IMR-90 (cell line): Measurements from ENCODE around the gene CPNE4. TPM values are rescaled to one million over a fixed set of nuclear protein-coding genes. Genes with fewer than 3 reads are reported as not detected.

Experiments
- ATAC-seq: fragments of 200-7000 bp; cut with Tn5 transposase; 2 replicates; pipeline ENCODE4 v1.9.1; 2020; ENCODE audit warnings: low read depth, mild to moderate bottlenecking, moderate library complexity
- BruUV-seq: library from RNA; stranded (reverse); fragments of 400-500 nt; replicated peaks from 2 replicates; lab custom pipeline; 2021; lab: Mats Ljungman, UMichigan
- CTCF ChIA-PET: fragments of 300-600 bp; formaldehyde crosslinking; extraction: SDS; loops from one replicate; lab custom pipeline; 2021; ENCODE audit warnings: antibody characterized with exemption; lab: Yijun Ruan, JAX
- POLR2A ChIA-PET: fragments of 300-600 bp; sonication (Branson Sonifier 250); formaldehyde crosslinking; loops from one replicate; lab custom pipeline; 2022; ENCODE audit warnings: antibody characterized with exemption; ENCODE audit not compliant: unreplicated experiment; lab: Charles Lee
- DNase-seq: peaks from one replicate; pipeline ENCODE4 v3.0.0; 2013
- H2AFZ ChIP-seq: replicated peaks from 2 replicates; pipeline ENCODE3; 2013; ENCODE audit warnings: low read length, mild to moderate bottlenecking; ENCODE audit not compliant: poor library complexity
- H2AK5ac ChIP-seq: 2 replicates; pipeline ENCODE4 v1.6.1; 2013; ENCODE audit warnings: low read depth, low read length, inconsistent platforms
- H2AK9ac ChIP-seq: replicated peaks from 2 replicates; pipeline ENCODE3; 2013; ENCODE audit warnings: mild to moderate bottlenecking, low read depth, low read length, moderate library complexity; ENCODE audit not compliant: poor library complexity
- H2BK120ac ChIP-seq: 2 replicates; pipeline ENCODE4 v1.6.1; 2013; ENCODE audit warnings: low read depth, low read length, inconsistent platforms
- H2BK15ac ChIP-seq: 3 replicates; pipeline ENCODE4 v1.6.1; 2013; ENCODE audit warnings: low read depth, low read length, inconsistent platforms
- H2BK20ac ChIP-seq: 2 replicates; pipeline ENCODE4 v1.6.1; 2013; ENCODE audit warnings: low read depth, mild to moderate bottlenecking, inconsistent platforms, low read length, moderate library complexity
- H2BK5ac ChIP-seq: 2 replicates; pipeline ENCODE4 v1.6.1; 2013; ENCODE audit warnings: mild to moderate bottlenecking, low read depth, low read length, inconsistent platforms; ENCODE audit not compliant: poor library complexity, severe bottlenecking
- H3K14ac ChIP-seq: replicated peaks from 2 replicates; pipeline ENCODE4 v1.6.1; 2013; ENCODE audit warnings: low read depth, low read length, inconsistent platforms
- H3K18ac ChIP-seq: 2 replicates; pipeline ENCODE4 v1.6.1; 2013; ENCODE audit warnings: low read depth, low read length, control low read depth
- H3K23ac ChIP-seq: 2 replicates; pipeline ENCODE4 v1.6.1; 2013; ENCODE audit warnings: low read depth, low read length, inconsistent platforms
- H3K27ac ChIP-seq: 2 replicates; pipeline ENCODE4 v1.5.1; 2013; ENCODE audit warnings: mild to moderate bottlenecking, control low read depth, low read length; ENCODE audit not compliant: insufficient read depth
- H3K27me3 ChIP-seq: 2 replicates; pipeline ENCODE4 v1.6.1; 2013; ENCODE audit warnings: low read length; ENCODE audit not compliant: control insufficient read depth, insufficient read depth
- H3K36me3 ChIP-seq: 2 replicates; pipeline ENCODE4 v1.6.1; 2013; ENCODE audit warnings: low read length, mixed read lengths; ENCODE audit not compliant: control insufficient read depth, insufficient read depth
- H3K4ac ChIP-seq: 2 replicates; pipeline ENCODE4 v1.6.1; 2013; ENCODE audit warnings: low read depth, low read length, inconsistent platforms
- H3K4me1 ChIP-seq: 2 replicates; pipeline ENCODE4 v1.6.1; 2013; ENCODE audit warnings: low read length, mixed read lengths; ENCODE audit not compliant: control insufficient read depth, insufficient read depth
- H3K4me2 ChIP-seq: 2 replicates; pipeline ENCODE4 v1.6.1; 2013; ENCODE audit warnings: low read depth, mild to moderate bottlenecking, control low read depth, low read length, moderate library complexity
- H3K4me3 ChIP-seq: 2 replicates; pipeline ENCODE4 v1.5.1; 2013; ENCODE audit warnings: low read depth, mild to moderate bottlenecking, control low read depth, low read length, moderate library complexity; ENCODE audit not compliant: insufficient read depth
- H3K56ac ChIP-seq: 2 replicates; pipeline ENCODE4 v1.6.1; 2013; ENCODE audit warnings: low read length, inconsistent platforms; ENCODE audit not compliant: insufficient read depth; ENCODE audit errors: extremely low read depth
- H3K79me1 ChIP-seq, 2 experiments: 2 replicates each; pipeline ENCODE4 v1.6.1; 2013; ENCODE audit warnings: low read length in 2 of 2, inconsistent platforms in 1 of 2, low read depth in 1 of 2
- H3K9ac ChIP-seq: 2 replicates; pipeline ENCODE4 v1.6.1; 2013; ENCODE audit warnings: low read depth, low read length, control low read depth
- H3K9me1 ChIP-seq: 2 replicates; pipeline ENCODE4 v1.6.1; 2013; ENCODE audit warnings: low read length, inconsistent platforms; ENCODE audit not compliant: insufficient read depth
- H3K9me3 ChIP-seq: 2 replicates; pipeline ENCODE4 v1.6.1; 2013; ENCODE audit warnings: low read length; ENCODE audit not compliant: control insufficient read depth, insufficient read depth
- H4K20me1 ChIP-seq: 2 replicates; pipeline ENCODE4 v1.6.1; 2013; ENCODE audit warnings: low read length, inconsistent platforms; ENCODE audit not compliant: insufficient read depth
- H4K5ac ChIP-seq: 2 replicates; pipeline ENCODE4 v1.6.1; 2013; ENCODE audit warnings: mild to moderate bottlenecking, low read depth, low read length, control low read depth
- H4K8ac ChIP-seq, 2 experiments: 2 replicates each; pipeline ENCODE4 v1.6.1; 2013; ENCODE audit warnings: low read depth in 2 of 2, low read length in 2 of 2, control low read depth in 1 of 2, inconsistent platforms in 1 of 2
- H4K91ac ChIP-seq: 2 replicates; pipeline ENCODE4 v1.6.1; 2013; ENCODE audit warnings: low read depth, low read length, inconsistent platforms; ENCODE audit not compliant: insufficient read depth
- CHD1 ChIP-seq: IDR thresholded peaks from 2 replicates; pipeline ENCODE4 v1.6.1; 2012; ENCODE audit warnings: low read depth, low read length, improper control_type of control experiment
- MXI1 ChIP-seq: IDR thresholded peaks from 2 replicates; pipeline ENCODE4 v1.6.1; 2012; ENCODE audit warnings: low read depth, mild to moderate bottlenecking, low read length, moderate library complexity, borderline replicate concordance
- NFE2L2 ChIP-seq: fragments of 150-350 bp; IDR thresholded peaks from 2 replicates; pipeline ENCODE4 v1.6.1; 2016; ENCODE audit warnings: low read depth, mild to moderate bottlenecking, low read length
- POLR2A ChIP-seq: IDR thresholded peaks from 2 replicates; pipeline ENCODE4 v1.6.1; 2012; ENCODE audit warnings: mild to moderate bottlenecking, low read depth, low read length
- RAD21 ChIP-seq: IDR thresholded peaks from 2 replicates; pipeline ENCODE4 v1.6.1; 2012; ENCODE audit warnings: low read length, improper control_type of control experiment
- RCOR1 ChIP-seq: IDR thresholded peaks from 2 replicates; pipeline ENCODE4 v1.6.1; 2012; ENCODE audit warnings: mild to moderate bottlenecking, low read length, improper control_type of control experiment; ENCODE audit not compliant: insufficient replicate concordance
- RFX5 ChIP-seq: IDR thresholded peaks from 2 replicates; pipeline ENCODE4 v1.8.0; 2012; ENCODE audit warnings: low read depth, mild to moderate bottlenecking, low read length, moderate library complexity
- SMC3 ChIP-seq: fragments of 150-350 bp; IDR thresholded peaks from 2 replicates; pipeline ENCODE4 v1.6.1; 2016; ENCODE audit warnings: low read depth, mild to moderate bottlenecking, antibody characterized with exemption, low read length, moderate library complexity
- WGBS, 2 experiments: methylation state at CpG; one replicate each; pipeline versions ENCODE4 v1.1.5 to v1.1.7; 2013; ENCODE audit warnings: missing lambda C conversion rate in 2 of 2; ENCODE audit not compliant: insufficient read length in 1 of 2; ENCODE audit errors: extremely low coverage in 2 of 2; 5-methylcytosine and 5-hydroxymethylcytosine counted together
- dilution Hi-C: fragments of 300-500 bp; cut with HindIII; formaldehyde crosslinking; loops from one replicate; pipeline ENCODE4 v1.14.3; 2018; ENCODE audit warnings: low sequenced_read_pairs; ENCODE audit not compliant: unreplicated experiment
- in situ Hi-C: fragments of 300-500 bp; cut with MboI; formaldehyde crosslinking; loops from 3 replicates; pipeline ENCODE4 v1.14.3; 2019; ENCODE audit warnings: low sequenced_read_pairs, inconsistent platforms, mixed read lengths
- intact Hi-C: fragments of 100-400 bp; cut with micrococcal nuclease; formaldehyde crosslinking; loops from 2 replicates; pipeline ENCODE4 v1.10.0; 2022
- polyA plus RNA-seq, 3 experiments: library from polyadenylated mRNA; depleted of rRNA; stranded (reverse); fragments of >200 nt; gene quantifications; 2 replicates each; pipeline ENCODE4 v1.2.3, GENCODE V29; 2012; ENCODE audit warnings: low replicate concordance in 1 of 3
- total RNA-seq: library from RNA; depleted of rRNA; stranded (reverse); fragments of >200 nt; gene quantifications from 2 replicates; pipeline ENCODE4 v1.2.3, GENCODE V29; 2012

Gene CPNE4
- total and polyA plus RNA-seq, 2 of the 4 experiments (the other 2 are of a cell fraction) = not detected

- H2BK20ac ChIP-seq = no peak overlapping the region
- H3K9ac ChIP-seq = no peak overlapping the region
- dilution Hi-C loops = no loop called here
- no peak overlapping the region for H3K56ac ChIP-seq
- H3K79me1 ChIP-seq = no peaks in the 10 kb centered on the region
- ATAC-seq (no peak), DNase-seq (no peak)
- H4K91ac ChIP-seq = no peak overlapping the region
- no peak overlapping the region for H2BK5ac ChIP-seq
- BruUV-seq = no TSS peak
- H3K27ac ChIP-seq = no peak overlapping the region
- H2BK15ac ChIP-seq = no peak overlapping the region
- H2BK120ac ChIP-seq = no peak overlapping the region
- no CpG with 5 or more reads among the region's 5 CpGs for WGBS, 2 experiments
- H3K4ac ChIP-seq = no peak overlapping the region
- H3K9me3 ChIP-seq = no peaks in the 10 kb centered on the region; the same call in 1 of the 2 replicates
- H2AK9ac ChIP-seq = no peak overlapping the region
- no peak overlapping the region for H2AFZ ChIP-seq
- no peak overlapping the region for H3K23ac ChIP-seq
- H4K20me1 ChIP-seq = no peaks in the 10 kb centered on the region
- H2AK5ac ChIP-seq = no peak overlapping the region
- H3K36me3 ChIP-seq = no peaks in the 10 kb centered on the region
- no peak overlapping the region for H4K8ac ChIP-seq
- intact Hi-C loops = no loop called here
- H3K4me2 ChIP-seq = no peak overlapping the region
- no peak overlapping the region for H3K18ac ChIP-seq
- H3K27me3 ChIP-seq = no peaks in the 10 kb centered on the region
- no peaks in the 10 kb centered on the region for H3K9me1 ChIP-seq
- H4K5ac ChIP-seq = no peak overlapping the region
- TF ChIP-seq MXI1 (no peak), RFX5 (no peak), RAD21 (no peak), SMC3 (no peak), RCOR1 (no peak), POLR2A (no peak), NFE2L2 (no peak), CHD1 (no peak)
- no peaks in the 10 kb centered on the region for H3K4me1 ChIP-seq
- in situ Hi-C loops = no loop called here
- H3K4me3 ChIP-seq = no peak overlapping the region
- CTCF ChIA-PET = no interaction called here
- H3K14ac ChIP-seq = no peak overlapping the region
- POLR2A ChIA-PET = no interaction called here
Observed at GRCh38 chr3:131723343-131723742, 311.5 kb downstream of the CPNE4 start.
